H1 (cell line): Measurements from ENCODE around the gene EPYC. TPM values are rescaled to one million over a fixed set of nuclear protein-coding genes. Genes with fewer than 3 reads are reported as not detected.

Source experiments
- ATF2 ChIP-seq: IDR thresholded peaks from 2 replicates; pipeline ENCODE4 v1.6.1; 2012; ENCODE audit warnings: low read length, inconsistent platforms
- CTCF ChIP-seq, 3 experiments: IDR thresholded peaks; 1 replicate in 2 of 3; 2 replicates in 1 of 3; pipeline versions ENCODE4 v1.5.1 to v1.6.1; 2011; ENCODE audit warnings: low read length in 3 of 3, mild to moderate bottlenecking in 3 of 3, inconsistent platforms in 2 of 3, low read depth in 1 of 3, moderate library complexity in 1 of 3; ENCODE audit not compliant: insufficient read depth in 1 of 3; ENCODE audit errors: control extremely low read depth in 1 of 3
- GABPA ChIP-seq: IDR thresholded peaks from 2 replicates; pipeline ENCODE4 v1.6.1; 2011; ENCODE audit warnings: mild to moderate bottlenecking, low read length, moderate library complexity, borderline replicate concordance; ENCODE audit not compliant: insufficient read depth
- KDM1A ChIP-seq: fragments of 200-600, 300-600 bp; sonication (generic); IDR thresholded peaks from 2 replicates; pipeline ENCODE4 v1.7.1; 2016; ENCODE audit warnings: mild to moderate bottlenecking, low read length, borderline replicate concordance
- KDM5A ChIP-seq: fragments of 200-600 bp; IDR thresholded peaks from 2 replicates; pipeline ENCODE4 v1.7.1; 2012; ENCODE audit warnings: mild to moderate bottlenecking, low read length, inconsistent platforms, mixed read lengths
- NRF1 ChIP-seq: IDR thresholded peaks from 2 replicates; pipeline ENCODE4 v1.6.1; 2011; ENCODE audit warnings: mild to moderate bottlenecking, low read depth, low read length, improper control_type of control experiment
- RFX5 ChIP-seq: IDR thresholded peaks from 2 replicates; pipeline ENCODE4 v1.6.1; 2011; ENCODE audit warnings: low read depth, low read length, improper control_type of control experiment, borderline replicate concordance
- RXRA ChIP-seq: IDR thresholded peaks from 2 replicates; pipeline ENCODE4 v1.6.1; 2011; ENCODE audit warnings: low read depth, mild to moderate bottlenecking, low read length, moderate library complexity; ENCODE audit not compliant: insufficient read depth
- TBP ChIP-seq: IDR thresholded peaks from 2 replicates; pipeline ENCODE4 v1.6.1; 2011; ENCODE audit warnings: low read depth, low read length, improper control_type of control experiment
- polyA plus RNA-seq, 7 experiments: library from polyadenylated mRNA; depleted of rRNA in 3 of 7; stranded (reverse) in 5 of 7; unstranded in 2 of 7; fragments of >200 nt in 5 of 7; fragments of 200-250 nt in 2 of 7; gene quantifications; 1 replicate in 5 of 7; 2 replicates in 1 of 7; 4 replicates in 1 of 7; pipeline versions ENCODE4 v1.2.1 to v1.2.3, GENCODE V29; 2011 to 2013; ENCODE audit warnings: missing spikeins in 2 of 7, mixed read lengths in 2 of 7
- total RNA-seq: library from RNA; stranded (reverse); fragmentation: NEBNext Ultra II Directional; extraction: Animal tissue kit (Norgen Biotek cat#: 25700); gene quantifications from 2 replicates; pipeline ENCODE4 v1.2.1, GENCODE V29; 2021

The EPYC gene
- total and polyA plus RNA-seq, 2 of the 8 experiments (the other 6 are each of a cell fraction or from before 2014, with no cell fraction given), result not detected

GRCh38 chr12:90989686-90990111, 15.1 kb downstream of the EPYC start (continued):
- TF ChIP-seq ATF2, result no peak
- no peak for TF ChIP-seq RXRA
- no peak for TF ChIP-seq RFX5
- no peak for TF ChIP-seq GABPA
- TF ChIP-seq KDM1A, result no peak
- no peak for TF ChIP-seq NRF1
- no peak for TF ChIP-seq TBP
- no peak for TF ChIP-seq CTCF (IDR thresholded peaks at IDR 0.05; ENCODE audit: control extremely low read depth in 1 of 3, insufficient read depth in 1 of 3, low read depth in 1 of 3, low read length in 3 of 3)
- TF ChIP-seq KDM5A, result no peak
